ENCODE results near the gene OR5J2.

- TF ChIP-seq, protein P1, sequence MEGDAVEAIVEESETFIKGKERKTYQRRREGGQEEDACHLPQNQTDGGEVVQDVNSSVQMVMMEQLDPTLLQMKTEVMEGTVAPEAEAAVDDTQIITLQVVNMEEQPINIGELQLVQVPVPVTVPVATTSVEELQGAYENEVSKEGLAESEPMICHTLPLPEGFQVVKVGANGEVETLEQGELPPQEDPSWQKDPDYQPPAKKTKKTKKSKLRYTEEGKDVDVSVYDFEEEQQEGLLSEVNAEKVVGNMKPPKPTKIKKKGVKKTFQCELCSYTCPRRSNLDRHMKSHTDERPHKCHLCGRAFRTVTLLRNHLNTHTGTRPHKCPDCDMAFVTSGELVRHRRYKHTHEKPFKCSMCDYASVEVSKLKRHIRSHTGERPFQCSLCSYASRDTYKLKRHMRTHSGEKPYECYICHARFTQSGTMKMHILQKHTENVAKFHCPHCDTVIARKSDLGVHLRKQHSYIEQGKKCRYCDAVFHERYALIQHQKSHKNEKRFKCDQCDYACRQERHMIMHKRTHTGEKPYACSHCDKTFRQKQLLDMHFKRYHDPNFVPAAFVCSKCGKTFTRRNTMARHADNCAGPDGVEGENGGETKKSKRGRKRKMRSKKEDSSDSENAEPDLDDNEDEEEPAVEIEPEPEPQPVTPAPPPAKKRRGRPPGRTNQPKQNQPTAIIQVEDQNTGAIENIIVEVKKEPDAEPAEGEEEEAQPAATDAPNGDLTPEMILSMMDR (IDR thresholded peaks at IDR 0.05), result no peak
- no peak for TF ChIP-seq POLR2A (IDR thresholded peaks at IDR 0.05)
These were observed 20.9 kb downstream of the OR5J2 start for GRCh38 chr11:56197367-56197766.

Data from adrenal gland (tissue), 5 donors.